AG08396 (cell line): ENCODE results near the gene AGXT2.
"Not testable (repeated sequence)": the region's sequence is repeated elsewhere in the genome, so short reads cannot be mapped to it uniquely, and the experiment has no call there.

ENCODE experiments used
- DNase-seq: peaks from one replicate; pipeline ENCODE4 v3.0.0; 2012; ENCODE audit warnings: low spot score, mixed read lengths

Gene AGXT2

DNA sequence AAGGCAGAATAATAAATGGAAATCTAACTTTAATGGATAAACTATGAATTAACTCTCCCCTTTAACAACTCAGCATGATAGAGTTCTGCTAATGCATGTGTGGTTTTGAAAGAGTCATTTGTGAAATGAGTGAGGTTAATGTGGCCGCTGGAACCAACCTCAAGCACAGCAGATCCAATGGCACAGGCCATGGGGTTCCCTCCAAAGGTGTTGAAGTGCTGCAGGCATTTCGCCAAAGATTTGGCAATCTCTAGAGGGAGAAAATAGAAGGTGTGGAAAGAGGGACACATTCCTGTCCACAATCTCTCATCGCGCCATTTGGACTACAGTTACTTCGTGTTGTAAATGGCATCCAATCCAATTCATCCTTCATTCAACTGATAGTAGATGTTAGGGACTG lies 35.0 kb downstream of the AGXT2 start:
- DNase-seq, result no peak

GRCh38 chr5:35012365-35012764 lies 35.4 kb downstream of the AGXT2 start:
- no peak for DNase-seq

DNA sequence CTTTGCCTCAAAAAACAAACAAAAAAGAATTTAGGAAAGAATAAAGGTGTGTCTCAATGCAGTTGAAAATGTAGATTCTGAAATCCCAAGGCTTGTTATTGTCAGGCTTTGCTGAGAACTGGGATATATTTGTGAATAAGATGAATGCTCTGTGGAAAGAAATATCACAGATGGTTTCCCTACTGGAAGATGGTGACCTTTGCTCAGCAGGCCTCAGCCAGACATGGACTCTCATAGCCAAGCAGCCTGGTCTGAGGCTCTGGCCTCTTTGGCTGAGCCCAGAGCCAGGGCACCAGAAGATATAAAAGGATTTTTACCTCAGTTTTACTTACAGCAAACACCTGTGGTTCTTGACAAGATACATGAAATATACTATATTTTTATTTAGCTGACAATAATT lies 37.1 kb downstream of the AGXT2 start:
- DNase-seq, result no peak

DNA sequence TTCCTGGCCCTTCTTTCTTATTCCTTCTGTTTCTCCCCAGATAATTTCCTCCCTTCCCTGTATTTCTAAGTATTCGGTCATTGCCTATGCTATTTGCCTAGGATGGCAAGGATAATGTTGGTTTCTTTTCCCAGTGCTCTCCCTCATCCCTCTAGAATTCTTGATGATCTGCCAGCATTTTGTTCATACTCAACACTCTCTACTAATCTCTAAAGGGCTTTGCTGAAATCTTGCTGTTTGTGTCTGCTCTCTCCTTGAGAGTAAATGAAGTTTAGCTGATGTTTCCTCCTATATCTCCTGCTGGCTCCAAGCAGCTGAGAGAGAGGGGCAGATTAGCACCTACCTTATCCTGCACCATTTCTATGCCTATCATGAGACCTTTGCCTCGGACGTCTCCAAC lies 38.1 kb downstream of the AGXT2 start:
- no peak for DNase-seq

GRCh38 chr5:35009019-35009418 lies 38.7 kb downstream of the AGXT2 start:
- no peak for DNase-seq

GRCh38 chr5:35004771-35005170 lies 43.0 kb downstream of the AGXT2 start:
- DNase-seq, result no peak

DNA sequence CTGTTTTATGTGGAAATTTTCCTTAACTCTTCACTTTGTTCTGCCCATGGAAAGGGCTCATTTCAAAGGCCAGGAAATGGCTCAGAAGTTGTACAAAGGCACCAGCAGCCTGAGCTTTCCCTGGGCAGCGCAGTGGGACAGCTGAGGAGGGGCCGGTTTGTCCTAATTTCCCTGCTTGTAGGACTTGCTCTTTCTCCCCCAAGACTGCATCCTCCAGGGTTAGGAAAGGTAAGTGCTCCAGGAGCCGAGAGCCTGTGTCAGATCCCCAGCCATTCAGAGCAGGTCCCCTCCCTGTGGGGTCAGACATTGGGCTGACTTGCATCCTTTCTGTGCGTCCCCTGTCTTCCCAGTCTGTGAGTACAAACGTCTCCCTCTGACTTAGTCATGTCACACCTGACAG lies 43.5 kb downstream of the AGXT2 start:
- no peak for DNase-seq

DNA sequence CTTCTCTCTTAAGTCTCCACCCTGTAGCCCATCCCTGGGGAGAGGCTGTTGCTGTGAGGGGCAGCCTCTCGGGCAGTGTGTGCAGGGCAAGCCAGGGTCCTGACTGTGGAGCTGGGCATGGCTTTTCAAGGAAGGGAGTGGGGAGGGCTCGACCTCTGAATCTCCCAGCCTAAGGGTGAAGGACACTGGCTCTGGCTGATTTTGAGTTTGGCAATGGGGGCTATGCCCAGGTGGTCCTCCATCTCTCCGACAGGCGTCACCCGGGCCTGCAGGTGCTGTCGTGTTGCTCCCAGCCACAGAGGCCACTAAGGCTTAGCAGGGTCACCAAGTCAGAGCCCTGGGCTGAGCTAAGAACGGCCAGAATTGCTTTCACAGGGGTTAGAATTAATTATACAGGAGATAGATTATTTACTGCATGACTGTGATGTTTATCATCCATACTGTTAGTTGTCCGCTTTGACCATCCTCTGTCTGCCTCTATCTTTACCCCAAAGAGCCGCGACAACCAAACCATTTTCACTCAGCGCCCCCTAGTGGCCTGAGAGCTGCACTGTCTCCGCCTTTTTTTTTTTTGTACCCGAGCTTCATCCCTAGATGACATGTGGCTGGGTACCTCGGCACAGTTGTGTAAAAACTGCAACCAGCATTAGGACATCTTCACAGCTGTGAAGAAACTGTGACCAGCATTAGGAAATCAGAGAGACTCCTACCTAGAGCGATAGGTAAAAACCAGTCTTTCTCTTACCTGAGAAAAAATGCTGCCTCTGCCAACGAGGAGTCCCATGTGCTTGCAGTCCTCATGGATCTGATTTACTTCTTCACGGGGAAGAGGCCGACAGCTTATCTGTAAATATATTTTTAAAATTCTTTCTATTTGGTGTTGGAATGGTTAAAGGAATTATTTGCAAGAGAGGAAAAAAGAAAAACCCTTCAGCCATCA lies 44.5 kb downstream of the AGXT2 start:
- DNase-seq, result peak; percentile 75

- no peak for DNase-seq
These were observed 45.3 kb downstream of the AGXT2 start for GRCh38 chr5:35002459-35002858.

DNA sequence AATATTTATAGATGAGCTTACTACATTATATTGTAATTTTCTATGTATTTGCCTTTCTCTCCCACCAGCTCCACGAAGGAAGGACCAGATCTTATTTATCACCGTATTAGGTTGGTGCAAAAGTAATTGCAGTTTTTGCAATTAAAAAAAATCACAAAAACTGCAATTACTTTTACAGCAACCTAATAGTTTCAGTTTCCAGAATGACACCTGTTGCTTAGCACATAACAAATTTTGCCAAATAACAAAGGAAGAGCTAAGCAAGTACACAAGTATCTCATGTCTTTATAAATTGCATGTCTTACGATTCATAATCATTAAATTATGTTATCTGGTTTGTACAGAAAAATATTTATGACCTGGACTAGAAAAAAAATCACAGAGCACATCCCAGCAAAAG lies 45.9 kb downstream of the AGXT2 start:
- no peak for DNase-seq

- DNase-seq, result no peak
These were observed 49.5 kb downstream of the AGXT2 start for GRCh38 chr5:34998058-34998789.

- DNase-seq, result no peak
These were observed 51.5 kb downstream of the AGXT2 start for GRCh38 chr5:34996261-34996660.

- no peak for DNase-seq
These were observed 53.8 kb downstream of the AGXT2 start for GRCh38 chr5:34993951-34994350.

GRCh38 chr5:34991486-34992238 lies 56.1 kb downstream of the AGXT2 start:
- no peak for DNase-seq

GRCh38 chr5:34986965-34987364 lies 60.8 kb downstream of the AGXT2 start:
- DNase-seq, result no peak

- DNase-seq, result no peak
These were observed 64.9 kb downstream of the AGXT2 start for GRCh38 chr5:34982823-34983222.

GRCh38 chr5:34978681-34979080 lies 69.1 kb downstream of the AGXT2 start:
- no peak for DNase-seq

GRCh38 chr5:34977934-34978613 lies 69.7 kb downstream of the AGXT2 start:
- no peak for DNase-seq

DNA sequence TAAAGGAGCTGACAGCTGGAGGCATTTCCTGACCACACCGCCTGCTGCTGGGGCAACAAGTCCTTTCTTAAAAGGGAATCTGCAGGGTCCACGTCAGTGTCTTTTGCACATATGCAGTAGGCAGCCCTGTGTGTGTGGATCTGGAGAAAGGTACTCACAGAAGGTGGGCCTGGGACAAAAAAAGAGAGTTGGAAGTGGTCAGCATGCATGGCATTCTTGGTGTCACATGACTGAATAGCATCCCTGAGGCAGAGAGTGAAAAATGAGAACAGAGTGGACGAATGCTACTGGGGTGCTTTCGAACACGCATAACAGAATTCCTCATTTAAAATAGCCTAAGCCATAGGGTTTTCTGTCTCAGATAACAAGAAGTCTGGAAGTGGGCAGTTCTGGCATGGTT lies 71.4 kb downstream of the AGXT2 start:
- DNase-seq, result no peak

DNA sequence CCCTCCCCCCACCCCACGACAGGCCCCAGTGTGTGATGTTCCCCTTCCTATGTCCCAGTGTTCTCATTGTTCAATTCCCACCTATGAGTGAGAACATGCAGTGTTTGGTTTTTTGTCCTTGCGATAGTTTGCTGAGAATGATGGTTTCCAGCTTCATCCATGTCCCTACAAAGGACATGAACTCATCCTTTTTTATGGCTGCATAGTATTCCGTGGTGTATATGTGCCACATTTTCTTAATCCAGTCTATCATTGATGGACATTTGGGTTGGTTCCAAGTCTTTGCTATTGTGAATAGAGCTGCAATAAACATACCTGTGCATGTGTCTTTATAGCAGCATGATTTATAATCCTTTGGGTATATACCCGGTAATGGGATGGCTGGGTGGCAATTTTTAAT lies 76.1 kb downstream of the AGXT2 start:
- not testable (repeated sequence) for DNase-seq

- no peak for DNase-seq
These were observed 77.2 kb downstream of the AGXT2 start for GRCh38 chr5:34970552-34970951.

DNA sequence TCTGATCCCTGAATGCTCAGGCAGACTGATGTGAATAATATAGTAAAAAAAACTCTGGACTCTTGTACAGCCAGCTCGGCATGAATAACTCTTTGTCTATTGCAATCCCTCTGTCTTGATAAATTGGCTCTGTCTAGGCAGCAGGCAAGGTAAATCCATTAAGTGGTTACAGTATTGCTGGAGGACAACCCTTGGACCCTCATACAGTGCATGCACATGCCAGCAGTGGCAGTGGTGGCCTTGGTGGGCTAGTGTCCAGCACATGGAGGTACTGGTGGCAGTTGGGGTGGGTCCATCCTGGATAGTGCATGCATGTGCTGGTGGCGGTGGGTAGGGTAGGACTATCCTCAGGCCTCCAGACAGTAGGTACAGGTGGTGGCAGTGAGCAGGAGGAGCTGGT lies 79.5 kb downstream of the AGXT2 start:
- DNase-seq, result no peak
